ENCODE data around the gene DSCAM. TPM values are rescaled to one million over a fixed set of nuclear protein-coding genes. Genes with fewer than 3 reads are reported as not detected.

DSCAM gene
- total RNA-seq, 1 experiment from 2014 or later: not detected

GRCh38 chr21:40395732-40396131 lies 451.2 kb downstream of the DSCAM start:
- in situ Hi-C loops (cut with HindIII; ENCODE audit: low pct_unique_long_range_greater_than_20kb, low sequenced_read_pairs): no loop called here
- no peak for DNase-seq (ENCODE audit: low read depth)

GRCh38 chr21:40393066-40393465 lies 453.9 kb downstream of the DSCAM start:
- DNase-seq (ENCODE audit: low read depth): no peak
- in situ Hi-C loops (cut with HindIII; ENCODE audit: low pct_unique_long_range_greater_than_20kb, low sequenced_read_pairs): no loop called here

- DNase-seq (ENCODE audit: low read depth): no peak
- in situ Hi-C loops (cut with HindIII; ENCODE audit: low pct_unique_long_range_greater_than_20kb, low sequenced_read_pairs): no loop called here
Measured at GRCh38 chr21:40388046-40388445, 458.9 kb downstream of the DSCAM start.

- no peak for DNase-seq (ENCODE audit: low read depth)
- in situ Hi-C loops (cut with HindIII; ENCODE audit: low pct_unique_long_range_greater_than_20kb, low sequenced_read_pairs): no loop called here
Measured at GRCh38 chr21:40386981-40387747, 459.8 kb downstream of the DSCAM start.

GRCh38 chr21:40386294-40386911 lies 460.6 kb downstream of the DSCAM start:
- in situ Hi-C loops (cut with HindIII; ENCODE audit: low pct_unique_long_range_greater_than_20kb, low sequenced_read_pairs): no loop called here
- peak; percentile 26 for DNase-seq (ENCODE audit: low read depth)

- in situ Hi-C loops (cut with HindIII; ENCODE audit: low pct_unique_long_range_greater_than_20kb, low sequenced_read_pairs): no loop called here
- no peak for DNase-seq (ENCODE audit: low read depth)
Measured at GRCh38 chr21:40385883-40386282, 461.1 kb downstream of the DSCAM start.

GRCh38 chr21:40383951-40384350 lies 463.0 kb downstream of the DSCAM start:
- DNase-seq (ENCODE audit: low read depth): no peak
- in situ Hi-C loops (cut with HindIII; ENCODE audit: low pct_unique_long_range_greater_than_20kb, low sequenced_read_pairs): no loop called here

- no peak for DNase-seq (ENCODE audit: low read depth)
- in situ Hi-C loops (cut with HindIII; ENCODE audit: low pct_unique_long_range_greater_than_20kb, low sequenced_read_pairs): no loop called here
Measured at GRCh38 chr21:40381111-40381510, 465.8 kb downstream of the DSCAM start.

GRCh38 chr21:40379881-40380810 lies 466.8 kb downstream of the DSCAM start:
- no peak for DNase-seq (ENCODE audit: low read depth)
- in situ Hi-C loops (cut with HindIII; ENCODE audit: low pct_unique_long_range_greater_than_20kb, low sequenced_read_pairs): no loop called here

GRCh38 chr21:40377135-40377534 lies 469.8 kb downstream of the DSCAM start:
- in situ Hi-C loops (cut with HindIII; ENCODE audit: low pct_unique_long_range_greater_than_20kb, low sequenced_read_pairs): no loop called here
- DNase-seq (ENCODE audit: low read depth): no peak

GRCh38 chr21:40373761-40374160 lies 473.2 kb downstream of the DSCAM start:
- no peak for DNase-seq (ENCODE audit: low read depth)
- in situ Hi-C loops (cut with HindIII; ENCODE audit: low pct_unique_long_range_greater_than_20kb, low sequenced_read_pairs): no loop called here

- in situ Hi-C loops (cut with HindIII; ENCODE audit: low pct_unique_long_range_greater_than_20kb, low sequenced_read_pairs): no loop called here
Measured at GRCh38 chr21:40372506-40372905, 474.5 kb downstream of the DSCAM start.

GRCh38 chr21:40371329-40371728 lies 475.6 kb downstream of the DSCAM start:
- in situ Hi-C loops (cut with HindIII; ENCODE audit: low pct_unique_long_range_greater_than_20kb, low sequenced_read_pairs): no loop called here
- DNase-seq (ENCODE audit: low read depth): no peak

More at GRCh38 chr21:40372506-40372905, 474.5 kb downstream of the DSCAM start:
- DNase-seq (ENCODE audit: low read depth): no peak

- in situ Hi-C loops (cut with HindIII; ENCODE audit: low pct_unique_long_range_greater_than_20kb, low sequenced_read_pairs): no loop called here
Measured at GRCh38 chr21:40356644-40357043, 490.3 kb downstream of the DSCAM start.

GRCh38 chr21:40355076-40355475 lies 491.9 kb downstream of the DSCAM start:
- in situ Hi-C loops (cut with HindIII; ENCODE audit: low pct_unique_long_range_greater_than_20kb, low sequenced_read_pairs): no loop called here
- no peak for DNase-seq (ENCODE audit: low read depth)

More at GRCh38 chr21:40356644-40357043, 490.3 kb downstream of the DSCAM start:
- no peak for DNase-seq (ENCODE audit: low read depth)

- in situ Hi-C loops (cut with HindIII; ENCODE audit: low pct_unique_long_range_greater_than_20kb, low sequenced_read_pairs): no loop called here
- no peak for DNase-seq (ENCODE audit: low read depth)
Measured at GRCh38 chr21:40351006-40351405, 496.0 kb downstream of the DSCAM start.

GRCh38 chr21:40349591-40349990 lies 497.4 kb downstream of the DSCAM start:
- in situ Hi-C loops (cut with HindIII; ENCODE audit: low pct_unique_long_range_greater_than_20kb, low sequenced_read_pairs): no loop called here
- DNase-seq (ENCODE audit: low read depth): no peak

GRCh38 chr21:40345711-40346321 lies 501.1 kb downstream of the DSCAM start:
- in situ Hi-C loops (cut with HindIII; ENCODE audit: low pct_unique_long_range_greater_than_20kb, low sequenced_read_pairs): no loop called here
- DNase-seq (ENCODE audit: low read depth): no peak

All from Caki2 (cell line).